TTC549 (cell line): Measurements from ENCODE around the gene RGL3.
"Not testable (repeated sequence)": the region's sequence is repeated elsewhere in the genome, so short reads cannot be mapped to it uniquely, and the experiment has no call there.

Experiments
- FAIRE-seq: peaks from 2 replicates; lab custom pipeline; 2012; peaks lifted over from hg19 to GRCh38; lab: Jason Lieb, UNC

Gene RGL3, protein sequence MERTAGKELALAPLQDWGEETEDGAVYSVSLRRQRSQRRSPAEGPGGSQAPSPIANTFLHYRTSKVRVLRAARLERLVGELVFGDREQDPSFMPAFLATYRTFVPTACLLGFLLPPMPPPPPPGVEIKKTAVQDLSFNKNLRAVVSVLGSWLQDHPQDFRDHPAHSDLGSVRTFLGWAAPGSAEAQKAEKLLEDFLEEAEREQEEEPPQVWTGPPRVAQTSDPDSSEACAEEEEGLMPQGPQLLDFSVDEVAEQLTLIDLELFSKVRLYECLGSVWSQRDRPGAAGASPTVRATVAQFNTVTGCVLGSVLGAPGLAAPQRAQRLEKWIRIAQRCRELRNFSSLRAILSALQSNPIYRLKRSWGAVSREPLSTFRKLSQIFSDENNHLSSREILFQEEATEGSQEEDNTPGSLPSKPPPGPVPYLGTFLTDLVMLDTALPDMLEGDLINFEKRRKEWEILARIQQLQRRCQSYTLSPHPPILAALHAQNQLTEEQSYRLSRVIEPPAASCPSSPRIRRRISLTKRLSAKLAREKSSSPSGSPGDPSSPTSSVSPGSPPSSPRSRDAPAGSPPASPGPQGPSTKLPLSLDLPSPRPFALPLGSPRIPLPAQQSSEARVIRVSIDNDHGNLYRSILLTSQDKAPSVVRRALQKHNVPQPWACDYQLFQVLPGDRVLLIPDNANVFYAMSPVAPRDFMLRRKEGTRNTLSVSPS

DNA sequence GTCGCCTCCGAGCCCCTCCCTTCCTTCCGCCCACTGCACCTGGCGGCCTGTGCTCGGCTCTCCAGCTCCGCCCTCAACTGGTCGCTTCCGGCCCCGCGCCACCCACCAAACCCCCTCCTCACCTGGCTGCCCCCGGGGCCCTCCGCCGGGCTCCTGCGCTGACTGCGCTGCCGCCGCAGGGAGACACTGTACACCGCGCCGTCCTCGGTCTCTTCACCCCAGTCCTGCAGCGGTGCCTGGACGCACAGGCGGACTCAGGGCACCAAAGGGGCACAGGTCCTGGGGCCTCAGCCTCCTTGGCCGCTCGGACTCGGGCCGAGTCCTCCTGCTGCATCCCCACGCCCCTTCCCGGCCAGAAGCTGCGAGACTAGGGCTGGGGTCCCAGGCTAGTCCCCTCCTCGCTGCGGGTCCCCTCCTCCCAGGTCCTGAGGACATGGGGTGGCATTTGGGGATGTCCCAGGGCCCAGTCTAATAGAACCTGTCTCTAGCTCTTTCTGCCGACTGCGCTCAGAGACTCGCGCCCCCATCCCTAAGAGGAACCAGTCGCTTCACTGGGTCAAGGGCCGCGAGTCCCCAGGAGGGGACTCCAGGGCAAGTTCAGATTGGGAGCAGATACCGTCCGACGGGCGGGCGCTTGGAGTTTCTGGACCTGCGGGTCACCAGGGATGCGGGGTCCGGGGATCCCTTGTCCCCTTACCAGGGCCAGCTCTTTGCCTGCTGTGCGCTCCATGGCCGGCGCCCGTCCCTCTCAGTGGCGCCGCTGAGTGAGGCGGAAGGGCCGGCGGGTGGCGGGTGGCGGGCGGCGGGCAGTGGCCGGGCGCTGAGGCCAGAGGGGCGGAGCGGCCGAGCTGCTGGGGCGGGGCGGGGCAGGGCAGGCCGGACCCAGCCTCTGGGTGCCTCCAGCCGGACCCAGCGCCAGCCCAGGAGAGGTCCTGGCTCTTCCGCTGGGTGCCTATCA, at the start of gene RGL3:
TSS of gene RGL3 (minus strand) at position 766 of the 958 bp plus-strand sequence. CDS start at position 730, 36 bp downstream.
- FAIRE-seq = no peak

DNA sequence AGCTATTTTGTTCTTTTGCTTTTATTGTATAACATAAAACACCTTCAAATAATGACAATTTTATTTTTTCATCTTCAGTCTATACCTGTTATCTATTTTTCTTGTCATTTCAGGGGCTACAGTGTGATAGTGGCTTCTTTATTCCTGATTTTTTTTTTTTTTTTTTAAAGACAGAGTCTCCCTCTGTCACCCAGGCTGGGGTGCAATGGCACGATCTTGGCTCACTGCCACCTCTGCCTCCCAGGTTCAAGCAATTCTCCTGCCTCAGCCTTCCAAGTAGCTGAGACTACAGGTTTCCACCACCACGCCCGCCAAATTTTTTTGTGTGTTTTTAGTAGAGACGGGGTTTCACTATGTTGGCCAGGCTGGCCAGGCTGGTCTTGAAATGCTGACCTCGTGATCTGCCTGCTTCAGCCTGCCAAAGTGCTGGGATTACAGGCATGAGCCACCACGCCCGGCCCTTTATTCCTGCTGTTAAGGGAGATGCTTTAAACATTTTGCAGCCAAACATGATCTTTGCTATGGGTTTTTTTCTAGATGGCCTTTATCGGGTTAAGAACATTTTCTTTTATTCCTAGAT, 49.2 kb upstream of the RGL3 start:
- not testable (repeated sequence) for FAIRE-seq

DNA sequence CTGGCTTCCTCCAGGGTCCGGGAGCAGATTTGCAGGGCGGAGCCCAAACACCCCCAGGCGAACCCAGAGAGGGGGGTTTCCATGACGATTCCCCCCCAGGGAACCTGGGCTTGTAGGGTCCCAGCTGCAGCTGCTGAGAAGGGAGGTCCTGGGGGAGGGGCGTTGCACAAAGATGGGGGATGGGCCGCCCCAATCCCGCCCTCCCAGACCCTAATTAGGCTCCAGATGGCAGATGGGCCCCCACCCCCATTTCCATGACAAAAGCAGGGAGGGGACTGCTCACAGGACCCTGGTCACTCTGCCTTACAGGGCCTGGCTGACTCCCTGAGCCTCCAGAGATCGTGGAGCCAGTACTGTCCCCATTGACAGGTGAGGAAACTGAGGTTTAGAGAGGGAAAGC, 46.5 kb upstream of the RGL3 start:
- no peak for FAIRE-seq

DNA sequence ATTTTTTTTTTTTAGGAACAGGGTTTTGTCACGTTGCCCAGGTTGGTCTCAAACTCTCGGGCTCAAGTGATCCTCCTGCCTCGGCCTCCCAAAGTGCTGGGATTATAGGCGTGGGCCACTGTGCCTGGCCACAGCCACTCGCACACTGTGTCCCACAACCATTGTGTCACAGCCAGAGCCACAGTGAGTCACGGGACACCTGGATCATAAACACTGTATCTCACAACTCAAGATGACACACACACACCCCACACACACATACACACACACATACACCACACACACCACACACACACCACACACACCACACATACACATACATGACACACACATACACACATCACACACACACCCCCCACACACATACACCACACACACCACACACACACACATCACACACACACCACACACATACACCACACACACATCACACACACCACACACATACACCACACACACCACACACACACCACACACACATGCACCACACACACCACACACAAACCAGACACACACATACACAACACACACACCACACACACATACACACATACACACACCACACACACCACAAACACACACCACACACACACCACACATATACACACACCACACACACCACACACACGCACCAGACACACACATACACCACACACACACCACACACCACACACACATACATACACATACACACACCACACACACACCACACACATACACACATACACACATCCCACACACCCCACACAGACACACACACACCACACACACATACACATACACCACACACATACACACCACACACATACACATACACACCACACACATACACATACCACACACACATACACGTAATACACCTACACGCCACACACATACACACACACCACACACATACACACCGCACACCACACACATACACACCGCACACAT, 45.5 kb upstream of the RGL3 start:
- no peak for FAIRE-seq

DNA sequence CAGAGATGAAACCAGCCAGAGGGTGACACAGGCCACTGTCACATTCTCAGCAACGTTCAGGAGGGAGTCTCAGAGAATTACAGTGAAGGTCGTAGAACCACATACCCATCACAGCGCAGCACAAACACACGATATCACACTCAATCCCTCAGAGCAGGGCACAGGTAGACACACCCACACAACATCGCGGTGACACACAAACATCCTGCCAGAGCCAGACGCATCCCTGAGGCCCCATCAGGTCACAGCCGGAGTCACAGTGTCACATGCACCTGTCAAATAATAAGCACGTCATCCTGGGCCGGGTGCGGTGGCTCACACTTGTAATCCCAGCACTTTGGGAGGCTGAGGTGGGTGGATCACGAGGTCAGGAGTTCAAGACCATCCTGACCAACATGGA, 44.3 kb upstream of the RGL3 start:
- FAIRE-seq = no peak

DNA sequence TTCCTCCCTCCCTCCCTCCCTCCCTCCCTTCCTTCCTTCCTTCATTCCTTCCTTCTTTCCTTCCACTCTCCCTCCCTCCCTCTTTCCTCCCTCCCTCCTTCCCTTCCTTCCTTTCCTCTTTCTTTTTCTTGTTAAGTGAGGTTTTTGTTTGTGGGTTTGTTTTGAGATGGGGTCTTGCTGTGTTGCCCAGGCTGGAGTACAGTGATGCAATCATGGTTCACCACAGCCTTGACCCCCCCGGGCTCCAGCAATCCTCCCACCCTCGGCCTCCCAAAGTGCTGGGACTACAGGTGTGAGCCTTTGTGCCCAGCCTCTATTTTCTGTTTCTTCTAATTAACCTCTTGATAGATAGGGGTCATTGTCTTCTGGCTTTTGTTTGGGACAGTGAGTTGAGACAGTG, 42.3 kb upstream of the RGL3 start:
- no peak for FAIRE-seq

DNA sequence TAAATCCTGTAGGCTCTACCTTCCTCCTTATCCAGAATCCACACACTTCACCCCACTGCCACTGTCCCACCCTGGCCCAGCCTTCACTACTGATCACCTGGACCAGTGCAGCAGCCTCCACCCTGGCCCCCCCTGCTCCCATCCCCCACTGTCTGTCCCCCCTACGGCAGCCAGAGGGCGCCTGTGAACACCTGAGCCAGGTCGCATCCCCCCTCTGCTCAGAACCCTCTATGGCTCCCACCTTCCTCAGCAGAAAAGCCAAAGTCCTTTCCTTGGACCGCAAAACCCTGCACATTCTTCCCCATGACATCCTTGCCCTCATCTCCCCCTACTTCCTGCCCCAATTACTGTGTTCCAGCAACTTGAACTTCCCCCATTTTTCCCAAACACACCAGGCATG, 41.1 kb upstream of the RGL3 start:
- FAIRE-seq = no peak

DNA sequence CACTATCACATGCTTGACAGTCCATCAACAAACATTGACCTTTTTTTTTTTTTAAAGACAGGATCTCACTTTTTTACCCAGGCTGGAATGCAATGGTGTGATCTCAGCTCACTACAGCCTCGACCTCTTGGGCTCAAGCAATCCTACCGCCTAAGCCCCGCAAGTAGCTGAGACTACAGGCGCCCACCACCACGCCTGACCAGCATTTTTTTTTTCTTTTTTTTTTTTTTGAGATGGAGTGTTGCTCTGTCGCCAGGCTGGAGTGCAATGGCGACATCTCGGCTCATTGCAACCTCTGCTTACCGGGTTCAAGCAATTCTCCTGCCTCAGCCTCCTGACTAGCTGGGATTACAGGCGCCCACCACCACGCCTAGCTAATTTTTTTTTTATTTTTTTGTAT, 39.8 kb upstream of the RGL3 start:
- not testable (repeated sequence) for FAIRE-seq

DNA sequence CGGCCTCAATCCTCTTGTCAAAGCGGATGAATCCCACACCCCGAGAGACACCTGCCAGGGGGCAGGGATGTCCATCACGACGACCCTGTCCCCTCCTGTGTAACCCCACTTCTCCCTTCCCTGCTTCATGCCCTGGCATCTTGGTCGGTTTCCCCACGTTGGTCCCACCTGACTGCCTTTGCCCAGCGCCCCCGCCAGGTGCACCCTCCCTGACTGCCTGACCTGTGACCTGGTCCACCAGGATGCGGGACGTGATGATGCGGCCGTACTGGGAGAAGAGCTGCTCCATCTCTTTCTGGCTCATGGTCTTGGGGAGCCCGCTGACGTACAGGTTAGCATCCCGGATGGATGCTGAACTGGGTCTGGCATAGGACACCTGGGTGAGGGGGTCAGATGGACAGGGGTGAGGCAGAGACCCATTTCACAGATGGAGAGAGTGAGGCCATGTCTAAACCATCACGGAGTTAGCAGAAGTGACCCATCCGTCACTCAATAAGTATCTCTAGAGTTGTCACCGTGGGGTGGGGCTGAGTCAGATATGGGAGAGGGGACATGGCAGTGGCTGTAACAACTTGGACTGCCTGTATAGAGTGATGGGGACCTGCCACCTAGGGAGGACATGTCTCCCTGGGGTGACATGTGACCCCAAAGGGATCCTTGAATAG, 39.3 kb upstream of the RGL3 start:
- no peak for FAIRE-seq

DNA sequence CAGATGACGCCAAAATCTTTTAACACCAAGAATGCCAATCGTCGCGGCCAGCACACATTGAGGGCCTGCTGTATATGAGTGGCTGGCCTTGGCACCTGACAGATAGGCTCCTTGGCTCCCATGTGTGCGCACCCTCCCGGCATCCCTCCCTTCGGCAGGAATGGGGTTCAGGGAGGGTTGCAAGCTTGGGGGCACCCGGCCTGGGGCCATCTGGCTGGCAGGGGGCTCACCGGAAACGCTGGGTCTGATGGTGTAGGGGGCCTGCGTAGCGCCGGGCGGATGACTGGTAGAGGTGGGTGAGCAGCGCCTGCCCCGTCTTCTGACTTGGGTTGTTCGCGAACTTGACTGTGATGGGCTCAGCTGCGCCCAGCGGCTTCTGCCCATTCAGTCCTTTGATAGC, 38.7 kb upstream of the RGL3 start:
- no peak for FAIRE-seq

DNA sequence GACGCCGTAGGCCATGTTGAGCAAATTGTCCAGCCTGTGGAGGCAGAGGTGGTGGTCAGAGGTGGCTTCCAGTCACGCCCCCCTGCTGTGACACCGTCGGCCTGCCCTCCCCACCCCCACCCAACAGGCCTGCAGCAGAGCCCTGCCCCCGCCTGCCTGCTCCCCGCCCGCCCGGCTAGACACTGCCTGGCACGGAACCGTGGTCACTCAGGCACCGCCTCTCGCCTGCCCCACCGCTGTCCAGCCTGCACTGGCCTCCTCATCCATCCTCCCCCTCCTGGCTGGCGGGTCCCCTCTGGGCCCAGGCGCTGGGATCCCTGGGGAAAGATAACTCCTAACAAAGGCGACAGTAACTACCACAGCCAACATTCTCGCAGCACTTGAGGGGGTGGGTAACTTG, 38.0 kb upstream of the RGL3 start:
- FAIRE-seq = no peak

DNA sequence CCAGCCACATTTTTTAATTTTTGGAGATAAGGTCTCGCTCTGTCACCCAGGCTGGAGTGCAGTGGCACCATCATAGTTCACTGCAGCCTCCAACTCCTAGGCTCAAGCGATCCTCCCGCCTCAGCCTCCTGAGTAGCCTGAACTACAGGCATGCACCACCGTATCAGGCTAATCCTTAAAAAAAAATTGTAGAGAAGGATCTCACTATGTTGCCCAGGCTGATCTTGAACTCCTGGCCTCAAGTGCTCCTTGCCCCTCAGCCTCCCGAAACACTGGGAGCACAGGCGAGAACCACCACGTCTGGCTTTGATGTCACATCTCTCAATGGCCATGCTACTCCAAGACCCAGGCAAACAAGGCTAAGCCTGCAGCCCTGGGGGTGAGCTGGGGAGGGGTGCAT, 37.5 kb upstream of the RGL3 start:
- no peak for FAIRE-seq

DNA sequence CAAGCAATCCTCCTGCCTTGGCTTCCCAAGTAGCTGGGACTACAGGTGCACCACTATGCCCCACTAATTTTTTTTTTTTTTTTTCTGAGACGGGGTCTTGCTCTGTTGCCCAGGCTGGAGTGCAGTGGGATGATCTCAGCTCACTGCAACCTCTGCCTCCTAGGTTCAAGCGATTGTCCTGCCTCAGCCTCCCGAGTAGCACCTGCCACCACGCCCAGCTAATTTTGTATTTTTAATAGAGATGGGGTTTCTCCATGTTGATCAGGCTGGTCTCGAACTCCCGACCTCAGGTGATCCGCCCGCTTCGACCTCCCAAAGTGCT, 36.1 kb upstream of the RGL3 start:
- FAIRE-seq = not testable (repeated sequence)

DNA sequence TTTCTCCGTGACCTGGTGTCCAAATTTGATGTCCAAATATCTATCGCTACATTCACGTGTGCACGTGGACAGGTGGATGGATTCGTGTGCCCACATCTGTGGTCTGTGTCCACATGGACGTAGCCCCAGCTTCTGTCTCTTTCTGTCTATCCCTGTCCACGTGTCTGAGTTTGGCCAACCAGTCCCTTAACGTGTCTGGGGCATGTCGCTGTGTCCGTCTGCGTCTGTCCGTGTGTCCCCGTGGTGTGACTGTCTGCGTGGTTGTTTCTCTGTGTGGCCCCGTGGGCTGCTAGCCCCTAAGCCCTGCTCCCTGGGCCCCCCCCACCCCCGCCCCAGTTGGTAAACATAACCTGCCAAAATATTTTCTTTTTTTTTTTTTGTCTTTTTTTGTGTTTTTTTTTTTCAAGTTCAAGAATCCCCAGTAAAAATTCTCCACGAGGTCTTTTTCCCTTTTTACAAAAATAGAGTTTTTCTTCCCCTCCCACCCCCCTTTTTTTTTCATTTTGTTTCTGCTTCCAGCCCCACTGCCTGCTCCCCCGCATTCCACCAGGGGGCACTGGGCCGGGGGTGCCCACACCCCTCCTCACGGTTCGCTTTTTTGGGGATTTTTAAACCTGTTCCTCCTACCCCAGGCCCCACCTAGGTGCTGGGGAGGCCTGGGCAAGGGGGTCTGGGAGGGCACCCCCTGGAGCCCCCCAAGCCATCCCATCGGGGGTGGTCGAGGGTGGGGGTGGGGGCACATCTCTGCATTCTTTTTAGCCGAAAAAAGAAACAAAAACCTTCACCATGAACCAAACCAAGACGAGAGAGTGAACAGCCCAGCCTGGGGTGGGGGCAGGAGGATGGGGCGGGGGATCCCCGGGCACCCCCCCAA, 34.6 kb upstream of the RGL3 start:
- FAIRE-seq = no peak

DNA sequence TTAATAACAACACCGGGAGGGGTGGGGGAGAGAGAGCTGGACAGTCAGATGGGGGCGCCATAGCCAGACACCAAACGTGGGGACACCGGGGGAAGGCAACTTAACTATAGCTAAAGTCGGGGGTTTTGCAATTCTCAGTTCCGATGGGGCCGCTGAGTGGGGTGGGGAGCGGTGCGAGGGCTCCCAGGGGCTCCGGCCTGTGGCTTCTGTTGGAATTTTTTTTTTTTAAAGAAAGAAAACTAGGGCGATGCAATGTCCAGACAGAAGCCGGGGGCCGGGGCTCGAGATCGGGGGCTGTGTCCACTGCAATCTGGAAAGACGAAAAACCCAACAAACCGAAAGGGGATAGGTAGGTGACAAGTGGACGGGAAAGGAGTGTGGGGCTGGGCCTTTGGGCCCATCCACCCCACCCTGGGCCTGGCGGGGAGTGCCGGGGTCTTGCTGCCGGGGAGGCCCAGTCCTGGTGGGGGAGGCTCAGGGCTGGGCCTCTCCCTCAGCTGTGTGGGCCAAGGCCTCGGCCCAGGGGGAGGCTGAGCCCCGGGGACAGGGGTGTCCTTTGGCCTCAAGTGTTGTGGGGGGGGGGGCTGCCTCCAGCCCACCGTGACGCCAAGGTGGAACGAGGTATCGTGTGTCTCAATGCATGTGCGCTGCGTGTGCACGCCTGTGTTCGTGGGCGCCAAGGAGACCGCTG, 33.7 kb upstream of the RGL3 start:
- no peak for FAIRE-seq

DNA sequence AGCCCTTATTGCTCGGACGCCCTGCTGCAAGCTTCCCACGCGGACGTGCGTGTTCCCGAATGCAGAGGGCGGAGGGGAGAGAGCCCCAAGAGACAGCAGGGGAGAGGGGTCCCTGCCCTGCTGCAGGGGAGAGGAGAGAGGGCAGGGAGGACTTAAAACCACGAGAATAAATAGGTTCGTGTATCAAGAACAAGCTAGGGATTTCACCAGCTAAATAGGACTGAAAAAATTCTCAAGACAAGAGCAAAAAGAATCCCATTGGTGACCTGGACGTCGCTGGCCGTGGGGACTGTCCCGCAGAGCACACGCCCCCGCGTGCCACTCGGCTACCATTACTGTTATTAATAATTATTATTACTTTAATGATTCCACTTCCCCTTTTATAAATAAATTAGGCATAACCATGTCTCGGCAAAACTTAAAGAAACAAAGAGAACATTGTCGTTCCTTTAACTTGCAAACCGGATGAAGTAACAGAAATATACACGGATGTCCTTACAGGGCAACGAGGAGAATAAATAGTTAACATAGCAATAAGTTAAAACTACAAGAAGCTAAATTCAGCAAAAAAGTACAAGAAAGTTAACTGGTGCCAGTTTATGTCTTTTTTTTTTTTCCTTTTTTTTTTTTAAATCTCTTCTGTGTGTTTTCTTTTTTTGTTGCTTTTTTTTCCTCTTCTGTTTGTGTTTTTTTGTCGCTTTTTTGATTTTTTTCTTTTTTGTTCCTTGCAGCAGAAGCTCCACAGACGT, 32.9 kb upstream of the RGL3 start:
- FAIRE-seq = peak; percentile 78

DNA sequence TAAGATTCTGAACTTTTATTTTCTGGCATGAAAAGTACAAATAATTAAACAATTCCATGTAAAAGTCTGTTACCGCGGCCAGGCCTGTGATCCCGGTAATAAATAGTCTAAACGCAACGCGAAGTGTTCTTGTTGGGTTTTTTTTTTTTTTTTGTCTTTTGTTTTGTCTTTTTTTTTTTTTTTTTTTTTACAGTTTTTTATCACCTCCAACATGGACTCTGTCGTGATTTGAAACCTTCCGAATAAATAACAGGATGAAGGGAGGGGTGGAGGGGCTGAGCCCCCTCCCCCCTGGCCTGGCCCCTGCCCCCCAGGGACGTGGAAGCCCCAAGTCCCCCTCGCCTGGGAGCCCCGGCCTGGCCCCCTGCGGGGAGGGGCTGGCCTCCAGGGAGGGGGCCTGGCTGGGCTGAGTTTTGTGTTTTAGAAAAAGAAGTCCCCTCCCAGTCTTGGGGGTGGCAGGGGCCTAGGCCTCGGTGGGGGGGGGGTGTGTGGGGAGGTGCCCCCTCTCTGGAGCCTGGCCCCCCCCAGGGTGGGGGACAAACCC, 32.3 kb upstream of the RGL3 start:
- no peak for FAIRE-seq
